Globus pallidus (tissue), 1 donor: ENCODE measurements around the gene CACNA1E.
"Not testable (repeated sequence)": the region's sequence is repeated elsewhere in the genome, so short reads cannot be mapped to it uniquely, and the experiment has no call there.

Source experiments
- DNase-seq: peaks from one replicate; pipeline ENCODE4 v3.0.0-alpha.2; 2015; ENCODE audit warnings: low spot score

The CACNA1E gene

GRCh38 chr1:181809991-181810545 lies 326.8 kb downstream of the CACNA1E start:
- DNase-seq: no peak

DNA sequence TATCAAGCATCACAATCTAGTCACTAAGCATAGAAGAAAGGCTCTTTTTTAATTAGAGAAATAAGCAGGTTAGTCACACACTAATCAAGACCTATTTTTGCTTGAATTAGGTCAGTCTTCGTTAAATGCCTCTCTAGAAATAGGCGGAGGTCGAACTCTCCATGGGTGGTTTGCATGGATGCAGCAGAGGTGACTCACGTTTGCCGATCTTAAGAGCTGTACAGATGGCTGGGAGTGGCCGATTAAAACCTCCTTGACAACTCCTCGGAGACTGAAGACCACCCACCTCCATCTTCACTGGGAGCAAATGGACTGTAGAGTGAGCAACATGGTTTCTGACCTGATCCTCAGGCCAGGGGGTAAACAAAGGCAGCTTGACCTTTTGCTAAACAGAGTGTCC lies 328.9 kb downstream of the CACNA1E start:
- no peak for DNase-seq

- DNase-seq: no peak
Measured at GRCh38 chr1:181813266-181813665, 329.9 kb downstream of the CACNA1E start.

- no peak for DNase-seq
Measured at GRCh38 chr1:181816608-181817007, 333.3 kb downstream of the CACNA1E start.

DNA sequence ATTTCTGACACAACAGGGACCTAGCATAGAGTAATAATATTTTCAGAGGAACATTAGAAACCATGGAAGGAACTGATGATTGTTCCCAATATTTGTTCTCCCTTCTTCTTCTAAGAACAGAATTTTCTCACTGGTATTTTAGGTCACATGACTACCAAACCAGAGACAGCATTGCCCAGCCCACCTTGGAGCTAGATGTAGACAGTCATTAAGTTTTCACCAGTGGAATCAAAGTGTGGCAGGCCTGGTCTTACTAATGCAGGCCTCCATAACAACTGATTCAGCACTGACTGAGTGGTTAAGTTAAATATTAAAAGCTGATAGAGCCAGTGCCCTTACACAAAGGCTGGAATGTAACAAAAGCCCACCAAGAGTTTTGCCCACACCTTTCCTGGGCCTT lies 333.8 kb downstream of the CACNA1E start:
- no peak for DNase-seq

DNA sequence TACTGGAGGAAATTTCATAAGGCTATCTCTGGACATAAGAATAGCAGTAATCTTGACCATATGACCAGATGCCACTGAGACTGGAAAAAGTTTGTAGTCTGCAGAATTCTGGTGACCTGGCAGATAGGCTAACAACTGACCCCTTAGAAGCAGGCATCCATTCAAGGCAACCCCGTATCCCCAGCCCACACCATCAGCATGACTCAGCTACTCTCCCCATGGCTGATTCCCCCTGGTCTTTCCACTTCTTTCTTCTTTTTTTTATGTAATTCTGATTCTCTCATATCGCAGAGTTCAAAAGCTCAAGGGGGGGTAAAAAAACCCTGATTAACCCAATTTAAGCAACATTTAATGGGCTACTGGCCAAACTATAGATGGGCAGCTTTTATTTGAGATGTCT lies 335.1 kb downstream of the CACNA1E start:
- DNase-seq: no peak

GRCh38 chr1:181818943-181819342 lies 335.6 kb downstream of the CACNA1E start:
- DNase-seq: no peak

DNA sequence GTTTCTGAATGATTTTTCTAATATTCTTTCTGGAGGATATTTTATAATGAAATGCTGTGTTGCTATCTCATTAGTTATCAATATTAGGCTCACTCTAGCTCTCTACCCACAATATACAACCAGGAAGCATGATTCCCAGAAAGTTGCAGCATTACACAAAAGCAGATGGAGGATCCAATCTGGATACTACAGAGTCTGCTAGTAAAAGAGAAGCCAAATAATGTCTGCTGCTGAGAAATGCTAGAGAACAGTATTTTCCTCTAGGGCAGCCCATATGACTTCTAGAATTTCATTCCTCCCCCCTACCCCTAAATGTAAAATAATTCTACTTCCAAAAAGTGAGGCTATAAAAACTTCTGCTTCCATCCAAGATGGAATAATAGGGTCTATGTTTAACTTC lies 338.4 kb downstream of the CACNA1E start:
- DNase-seq: no peak

- not testable (repeated sequence) for DNase-seq
Measured at GRCh38 chr1:181832173-181832880, 349.0 kb downstream of the CACNA1E start.

DNA sequence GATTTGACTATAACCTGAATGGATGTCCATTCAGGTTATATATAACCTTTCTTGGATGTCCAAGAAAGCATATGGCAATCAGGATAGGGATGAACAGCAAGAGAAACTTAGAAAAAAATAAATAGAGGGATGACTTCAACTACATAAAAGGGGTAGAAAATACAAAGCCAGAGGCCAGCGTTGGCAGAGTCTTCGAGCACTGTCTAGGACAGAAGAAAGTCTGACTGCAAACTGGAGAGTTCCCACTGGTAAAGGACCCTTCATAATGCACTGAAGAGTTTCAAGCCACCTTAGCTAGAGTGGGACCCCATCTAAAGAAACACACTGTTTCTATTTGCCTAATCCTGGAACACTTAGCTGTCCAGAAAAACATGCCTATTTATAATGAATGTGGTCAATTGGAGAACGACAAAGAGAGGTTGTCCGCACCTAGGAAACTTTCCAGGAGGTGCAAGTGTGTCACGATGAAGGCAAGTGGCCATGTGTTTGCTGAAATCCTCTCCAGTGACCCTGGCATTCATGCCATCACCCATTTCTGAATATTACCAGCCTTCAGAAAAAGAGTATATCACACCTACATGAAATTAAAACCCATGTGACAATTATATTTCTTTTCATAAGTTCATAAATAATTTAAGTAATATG lies 362.8 kb downstream of the CACNA1E start:
- no peak for DNase-seq

- DNase-seq: no peak
Measured at GRCh38 chr1:181846681-181847080, 363.4 kb downstream of the CACNA1E start.

DNA sequence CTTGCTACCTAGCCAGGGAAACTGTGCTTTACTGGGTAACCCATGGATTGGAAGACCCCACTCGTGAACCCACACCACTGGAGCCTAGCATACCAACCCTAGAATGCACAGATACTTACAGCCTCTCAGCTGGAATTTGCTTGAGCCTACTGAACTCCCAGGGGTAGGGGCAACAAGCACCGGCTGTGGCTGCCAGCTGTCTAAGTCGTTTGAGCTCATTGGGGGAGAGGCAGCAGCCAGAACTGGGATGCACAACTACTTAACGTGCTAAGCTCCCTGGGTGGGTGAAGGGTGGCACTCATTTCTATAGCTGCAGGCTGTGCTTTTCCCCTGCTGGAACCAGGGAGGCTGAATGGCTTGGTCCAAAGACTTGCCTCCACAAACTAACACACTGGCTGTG lies 365.8 kb downstream of the CACNA1E start:
- no peak for DNase-seq

GRCh38 chr1:181854212-181854611 lies 370.9 kb downstream of the CACNA1E start:
- not testable (repeated sequence) for DNase-seq

GRCh38 chr1:181855380-181855779 lies 372.1 kb downstream of the CACNA1E start:
- DNase-seq: no peak
